ENCODE results near the gene MYL12A.
"Not testable (repeated sequence)": the region's sequence is repeated elsewhere in the genome, so short reads cannot be mapped to it uniquely, and the experiment has no call there.

MYL12A gene

DNA sequence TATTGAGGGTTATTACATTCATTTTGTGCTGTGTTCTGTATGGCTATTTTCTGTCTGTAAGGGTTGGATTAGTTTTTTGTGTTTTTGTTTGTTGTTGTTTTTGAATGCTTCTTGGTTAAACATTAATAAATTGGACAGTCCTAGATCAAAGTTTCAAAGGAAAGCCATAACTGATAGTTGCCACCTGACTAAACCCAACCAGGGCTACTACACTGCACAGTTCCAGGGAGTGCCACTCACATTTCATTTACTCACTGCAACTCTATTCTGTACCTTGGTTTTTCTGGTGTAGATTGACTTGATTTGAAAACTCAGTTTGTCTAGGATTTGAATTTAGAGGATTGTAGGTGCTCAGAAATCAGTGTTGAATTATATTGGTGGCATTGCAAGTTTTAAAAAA, 20.7 kb downstream of the MYL12A start:
- peaks cover 54% of the 10 kb centered on the region for H3K4me1 ChIP-seq (ENCODE audit: insufficient read depth, poor library complexity, severe bottlenecking)
- H3K4me3 ChIP-seq (ENCODE audit: severe bottlenecking) = no peak overlapping the region
- no peak for ATAC-seq (ENCODE audit: low read depth)
- H3K27ac ChIP-seq (ENCODE audit: poor library complexity, severe bottlenecking) = peak overlapping the region; percentile 42
- H3K9me3 ChIP-seq (ENCODE audit: severe bottlenecking) = no peaks in the 10 kb centered on the region
- DNase-seq (ENCODE audit: low spot score) = no peak
- TF ChIP-seq, protein P1, sequence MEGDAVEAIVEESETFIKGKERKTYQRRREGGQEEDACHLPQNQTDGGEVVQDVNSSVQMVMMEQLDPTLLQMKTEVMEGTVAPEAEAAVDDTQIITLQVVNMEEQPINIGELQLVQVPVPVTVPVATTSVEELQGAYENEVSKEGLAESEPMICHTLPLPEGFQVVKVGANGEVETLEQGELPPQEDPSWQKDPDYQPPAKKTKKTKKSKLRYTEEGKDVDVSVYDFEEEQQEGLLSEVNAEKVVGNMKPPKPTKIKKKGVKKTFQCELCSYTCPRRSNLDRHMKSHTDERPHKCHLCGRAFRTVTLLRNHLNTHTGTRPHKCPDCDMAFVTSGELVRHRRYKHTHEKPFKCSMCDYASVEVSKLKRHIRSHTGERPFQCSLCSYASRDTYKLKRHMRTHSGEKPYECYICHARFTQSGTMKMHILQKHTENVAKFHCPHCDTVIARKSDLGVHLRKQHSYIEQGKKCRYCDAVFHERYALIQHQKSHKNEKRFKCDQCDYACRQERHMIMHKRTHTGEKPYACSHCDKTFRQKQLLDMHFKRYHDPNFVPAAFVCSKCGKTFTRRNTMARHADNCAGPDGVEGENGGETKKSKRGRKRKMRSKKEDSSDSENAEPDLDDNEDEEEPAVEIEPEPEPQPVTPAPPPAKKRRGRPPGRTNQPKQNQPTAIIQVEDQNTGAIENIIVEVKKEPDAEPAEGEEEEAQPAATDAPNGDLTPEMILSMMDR (IDR thresholded peaks at IDR 0.05; ENCODE audit: poor library complexity, severe bottlenecking) = no peak
- no peaks in the 10 kb centered on the region for H3K27me3 ChIP-seq (ENCODE audit: insufficient read depth, poor library complexity, severe bottlenecking)
- peaks cover 33% of the 10 kb centered on the region for H3K36me3 ChIP-seq (ENCODE audit: low read depth)

GRCh38 chr18:3269241-3269913, 21.8 kb downstream of the MYL12A start:
- Histone ChIP-seq H3K27me3 (ENCODE audit: insufficient read depth, poor library complexity, severe bottlenecking) (no peaks in the 10 kb centered on the region), H3K4me1 (ENCODE audit: insufficient read depth, poor library complexity, severe bottlenecking) (peaks cover 47% of the 10 kb centered on the region), H3K36me3 (ENCODE audit: low read depth) (peaks cover 38% of the 10 kb centered on the region), H3K9me3 (ENCODE audit: severe bottlenecking) (no peaks in the 10 kb centered on the region), H3K27ac (ENCODE audit: poor library complexity, severe bottlenecking) (peak overlapping the region; percentile 42), H3K4me3 (ENCODE audit: severe bottlenecking) (no peak overlapping the region)
- ATAC-seq (ENCODE audit: low read depth) (peak; percentile 57; the same call in 1 of the 3 replicates), DNase-seq (ENCODE audit: low spot score) (no peak)
- TF ChIP-seq, protein P1 (IDR thresholded peaks at IDR 0.05; ENCODE audit: poor library complexity, severe bottlenecking) = no peak

DNA sequence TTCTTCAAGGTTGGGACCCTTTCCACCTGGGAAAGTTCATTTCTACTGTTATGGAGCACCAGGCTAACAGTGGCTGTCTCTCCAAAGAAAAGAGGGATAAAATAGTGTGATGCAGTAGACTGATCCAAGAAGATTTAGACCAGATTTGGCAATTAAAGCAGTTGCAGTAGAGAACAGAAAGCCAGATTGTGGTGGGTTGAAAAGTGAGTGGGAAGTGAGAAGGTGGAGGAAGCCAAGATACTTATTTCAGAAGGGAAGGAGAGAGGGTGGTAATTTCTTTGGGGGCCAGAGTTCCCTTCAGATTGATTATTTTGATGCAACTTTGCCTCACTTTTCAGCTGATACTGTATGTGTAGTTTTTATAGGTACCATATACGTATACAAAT, 22.3 kb downstream of the MYL12A start:
- TF ChIP-seq, protein P1 (IDR thresholded peaks at IDR 0.05; ENCODE audit: poor library complexity, severe bottlenecking) = no peak
- DNase-seq (ENCODE audit: low spot score) = no peak
- no peak overlapping the region for H3K27ac ChIP-seq (ENCODE audit: poor library complexity, severe bottlenecking)

DNA sequence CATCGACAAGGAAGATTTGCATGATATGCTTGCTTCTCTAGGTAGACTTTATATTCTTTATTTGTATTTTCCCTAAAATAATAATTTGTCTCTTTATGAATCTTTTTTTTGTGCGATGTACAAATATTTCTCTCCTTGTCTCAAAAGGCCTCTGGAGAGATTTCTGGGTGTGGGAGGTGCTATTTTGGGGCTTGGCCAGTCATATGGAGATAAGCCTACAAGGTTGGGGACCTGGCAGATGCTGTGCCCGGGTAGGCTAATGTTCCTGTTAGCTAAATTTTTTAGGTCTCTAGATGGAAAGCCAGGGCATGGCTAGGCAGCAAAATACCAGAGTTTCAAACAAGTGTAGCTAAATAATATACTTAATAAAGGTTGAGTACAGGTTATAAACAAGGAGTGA, 25.4 kb downstream of the MYL12A start:
- no peak overlapping the region for H3K27ac ChIP-seq (ENCODE audit: poor library complexity, severe bottlenecking)
- H3K4me1 ChIP-seq (ENCODE audit: insufficient read depth, poor library complexity, severe bottlenecking) = peaks cover 17% of the 10 kb centered on the region
- H3K9me3 ChIP-seq (ENCODE audit: severe bottlenecking) = no peaks in the 10 kb centered on the region
- TF ChIP-seq, protein P1 (IDR thresholded peaks at IDR 0.05; ENCODE audit: poor library complexity, severe bottlenecking) = no peak
- DNase-seq (ENCODE audit: low spot score) (no peak), ATAC-seq (ENCODE audit: low read depth) (no peak)
- H3K27me3 ChIP-seq (ENCODE audit: insufficient read depth, poor library complexity, severe bottlenecking) = no peaks in the 10 kb centered on the region
- H3K36me3 ChIP-seq (ENCODE audit: low read depth) = peaks cover 67% of the 10 kb centered on the region
- no peak overlapping the region for H3K4me3 ChIP-seq (ENCODE audit: severe bottlenecking)

More for the DNA sequence above, 22.3 kb downstream of the MYL12A start:
- peaks cover 41% of the 10 kb centered on the region for H3K4me1 ChIP-seq (ENCODE audit: insufficient read depth, poor library complexity, severe bottlenecking)
- H3K27me3 ChIP-seq (ENCODE audit: insufficient read depth, poor library complexity, severe bottlenecking) = no peaks in the 10 kb centered on the region
- peaks cover 38% of the 10 kb centered on the region for H3K36me3 ChIP-seq (ENCODE audit: low read depth)
- ATAC-seq (ENCODE audit: low read depth) = no peak
- H3K4me3 ChIP-seq (ENCODE audit: severe bottlenecking) = no peak overlapping the region
- H3K9me3 ChIP-seq (ENCODE audit: severe bottlenecking) = no peaks in the 10 kb centered on the region

DNA sequence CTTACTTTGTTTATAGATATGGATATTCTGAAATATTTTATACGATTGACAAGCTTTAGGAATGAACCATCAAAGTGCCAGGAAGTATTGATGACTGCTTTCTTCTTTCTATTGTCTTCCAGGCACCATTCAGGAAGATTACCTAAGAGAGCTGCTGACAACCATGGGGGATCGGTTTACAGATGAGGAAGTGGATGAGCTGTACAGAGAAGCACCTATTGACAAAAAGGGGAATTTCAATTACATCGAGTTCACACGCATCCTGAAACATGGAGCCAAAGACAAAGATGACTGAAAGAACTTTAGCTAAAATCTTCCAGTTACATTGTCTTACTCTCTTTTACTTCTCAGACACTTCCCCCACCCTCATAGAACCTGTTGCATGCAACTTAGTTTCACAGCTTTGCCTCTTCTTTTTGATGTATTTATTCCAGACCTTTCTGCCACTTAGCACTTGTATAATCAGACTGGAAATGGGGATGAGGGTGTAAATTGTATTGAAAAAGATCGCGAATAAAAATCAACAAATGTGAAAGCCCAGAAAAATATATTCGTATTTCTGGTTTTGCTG, 30.1 kb downstream of the MYL12A start:
- H3K4me1 ChIP-seq (ENCODE audit: insufficient read depth, poor library complexity, severe bottlenecking) = peaks cover 14% of the 10 kb centered on the region
- H3K36me3 ChIP-seq (ENCODE audit: low read depth) = peaks cover 62% of the 10 kb centered on the region
- DNase-seq (ENCODE audit: low spot score); H3K27ac ChIP-seq (ENCODE audit: poor library complexity, severe bottlenecking); H3K9me3 ChIP-seq (ENCODE audit: severe bottlenecking); H3K27me3 ChIP-seq (ENCODE audit: insufficient read depth, poor library complexity, severe bottlenecking); H3K4me3 ChIP-seq (ENCODE audit: severe bottlenecking): not testable (repeated sequence)
- peak; percentile 53; the same call in 1 of the 3 replicates for ATAC-seq (ENCODE audit: low read depth)
